UCSD-AML1 (cell line): ENCODE measurements around the gene P2RX4.
"Not testable (repeated sequence)": the region's sequence is repeated elsewhere in the genome, so short reads cannot be mapped to it uniquely, and the experiment has no call there.

Experiments
- DNase-seq: peaks from one replicate; lab custom pipeline; 2025; ENCODE audit not compliant: unreplicated experiment; lab: John Stamatoyannopoulos, UW

The P2RX4 gene, protein sequence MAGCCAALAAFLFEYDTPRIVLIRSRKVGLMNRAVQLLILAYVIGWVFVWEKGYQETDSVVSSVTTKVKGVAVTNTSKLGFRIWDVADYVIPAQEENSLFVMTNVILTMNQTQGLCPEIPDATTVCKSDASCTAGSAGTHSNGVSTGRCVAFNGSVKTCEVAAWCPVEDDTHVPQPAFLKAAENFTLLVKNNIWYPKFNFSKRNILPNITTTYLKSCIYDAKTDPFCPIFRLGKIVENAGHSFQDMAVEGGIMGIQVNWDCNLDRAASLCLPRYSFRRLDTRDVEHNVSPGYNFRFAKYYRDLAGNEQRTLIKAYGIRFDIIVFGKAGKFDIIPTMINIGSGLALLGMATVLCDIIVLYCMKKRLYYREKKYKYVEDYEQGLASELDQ

DNA sequence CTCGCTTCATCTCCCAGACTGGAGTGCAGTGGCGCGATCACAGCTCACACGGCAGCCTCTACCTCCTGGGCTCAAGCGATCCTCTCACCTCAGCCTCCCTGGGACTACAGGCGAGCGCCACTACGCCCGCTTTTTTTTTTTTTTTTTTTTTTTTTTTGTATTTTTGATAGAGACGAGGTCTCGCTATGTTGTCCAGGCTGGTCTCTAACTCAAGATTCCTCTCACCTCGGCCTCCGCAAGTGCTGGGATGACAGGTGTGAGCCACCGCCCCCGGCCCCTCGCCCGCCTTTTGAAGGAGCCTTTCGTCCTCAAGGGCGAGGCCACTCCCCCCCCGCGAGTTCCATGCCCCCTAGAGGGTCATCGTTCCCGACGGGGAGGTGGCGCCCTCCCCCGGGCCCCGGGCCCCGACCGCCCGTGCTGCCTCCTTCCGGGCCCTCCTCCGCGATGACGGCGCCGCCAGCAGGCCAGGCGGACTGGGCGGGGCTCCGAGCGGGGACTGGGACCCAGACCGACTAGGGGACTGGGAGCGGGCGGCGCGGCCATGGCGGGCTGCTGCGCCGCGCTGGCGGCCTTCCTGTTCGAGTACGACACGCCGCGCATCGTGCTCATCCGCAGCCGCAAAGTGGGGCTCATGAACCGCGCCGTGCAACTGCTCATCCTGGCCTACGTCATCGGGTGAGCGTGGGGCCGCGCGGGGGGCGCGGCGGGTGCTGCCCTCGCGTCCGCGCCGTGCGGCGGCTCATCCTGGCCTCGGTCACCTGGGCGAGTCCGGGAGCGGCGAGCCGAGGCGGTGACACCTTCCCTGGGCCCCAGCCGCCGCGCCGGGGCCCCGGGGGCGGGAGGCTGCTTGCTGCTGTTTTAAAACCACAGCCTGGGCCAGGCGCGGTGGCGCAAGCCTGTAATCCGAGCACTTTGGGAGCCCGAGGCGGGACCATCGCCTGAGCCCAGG lies at the start of gene P2RX4:
TSS of gene P2RX4 (plus strand) at position 506 of the 949 bp plus-strand sequence. CDS start at position 542, 36 bp downstream.
- DNase-seq = peak; percentile 91

DNA sequence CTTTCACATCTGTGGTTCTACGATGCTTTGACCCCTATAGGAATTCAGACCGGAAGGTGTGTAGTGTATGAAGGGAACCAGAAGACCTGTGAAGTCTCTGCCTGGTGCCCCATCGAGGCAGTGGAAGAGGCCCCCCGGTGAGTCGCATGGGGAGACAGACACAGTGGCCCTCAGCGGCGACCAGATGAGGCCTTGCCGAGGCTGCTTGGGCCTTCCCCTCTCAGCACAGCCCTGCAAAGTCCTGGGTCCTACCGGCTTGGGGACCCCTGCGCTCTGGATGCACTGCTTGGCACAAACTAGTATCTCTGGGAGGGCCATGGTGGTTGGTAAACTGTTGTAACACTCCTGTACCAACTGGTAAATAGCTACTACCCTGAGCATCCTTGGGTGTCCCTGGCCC lies 47.5 kb upstream of the P2RX4 start:
- DNase-seq = no peak

DNA sequence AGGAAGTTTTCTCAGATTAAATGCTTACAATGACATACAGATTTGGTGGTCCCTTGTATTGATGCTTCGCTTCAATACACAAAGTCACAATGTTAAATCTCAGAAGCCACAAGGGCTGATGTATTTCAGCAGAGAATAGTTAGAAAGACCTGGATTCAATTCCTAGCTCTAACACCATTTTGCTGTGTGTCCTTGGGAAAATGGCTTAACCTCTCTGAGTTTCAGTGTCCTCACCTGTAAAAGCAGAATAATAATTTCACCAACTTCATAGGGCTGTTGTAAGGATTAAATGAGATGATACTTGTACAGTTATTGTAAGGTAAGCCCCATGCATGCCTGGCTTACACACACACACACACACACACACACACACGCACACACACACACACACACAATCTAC lies 46.9 kb upstream of the P2RX4 start:
- no peak for DNase-seq

DNA sequence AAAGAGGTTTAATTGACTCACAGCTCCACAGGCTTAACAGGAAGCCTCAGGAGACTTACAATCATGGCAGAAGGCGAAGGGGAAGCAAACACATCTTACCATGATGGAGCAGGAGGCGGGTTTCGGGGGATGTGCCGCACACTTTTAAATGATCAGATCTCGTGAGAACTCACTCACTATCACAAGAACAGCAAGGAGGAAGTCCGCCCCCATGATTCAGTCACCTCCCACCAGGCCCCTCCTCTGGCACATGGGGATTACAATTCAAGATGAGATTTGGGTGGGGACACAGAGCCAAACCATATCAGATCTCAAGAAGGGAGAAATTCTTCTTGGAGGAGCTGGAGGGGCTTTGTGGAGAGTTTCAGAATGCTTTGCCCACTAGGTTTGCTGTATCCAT lies 45.1 kb upstream of the P2RX4 start:
- not testable (repeated sequence) for DNase-seq

DNA sequence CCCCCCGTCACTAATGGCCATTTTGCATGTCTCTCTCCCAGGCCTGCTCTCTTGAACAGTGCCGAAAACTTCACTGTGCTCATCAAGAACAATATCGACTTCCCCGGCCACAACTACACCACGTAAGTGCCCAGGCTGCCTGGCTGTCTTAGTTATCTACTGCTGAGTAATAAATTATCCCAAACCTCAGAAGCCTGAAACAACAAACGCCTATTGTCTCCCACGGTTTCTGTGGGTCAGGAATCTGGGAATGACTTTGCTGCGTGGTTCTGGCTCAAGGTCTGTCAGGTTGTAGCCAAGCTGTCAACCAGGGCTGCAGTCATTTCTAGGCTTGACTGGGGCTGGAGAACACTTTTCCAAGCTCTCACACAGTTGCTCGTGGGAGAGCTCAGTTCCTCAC lies 44.6 kb upstream of the P2RX4 start:
- DNase-seq = no peak

DNA sequence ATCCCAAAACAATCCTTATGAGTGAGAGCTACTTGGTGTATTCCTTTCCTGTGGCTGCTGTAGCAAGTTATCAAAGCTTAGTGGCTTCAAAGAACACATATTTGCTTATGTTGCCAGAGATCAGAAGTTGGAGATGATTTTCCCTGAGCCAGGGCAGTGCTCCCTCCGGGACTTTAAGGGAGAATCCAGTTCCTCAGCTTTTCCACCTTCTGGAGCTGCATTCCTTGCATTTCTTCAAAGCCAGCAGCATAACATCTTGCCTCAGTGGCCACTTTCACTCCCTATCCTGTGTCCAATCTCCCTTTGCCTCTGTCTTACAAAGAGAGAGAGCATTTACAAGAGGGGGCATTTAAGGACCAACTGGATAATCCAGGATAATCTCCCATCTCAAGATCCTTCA lies 43.6 kb upstream of the P2RX4 start:
- no peak for DNase-seq

DNA sequence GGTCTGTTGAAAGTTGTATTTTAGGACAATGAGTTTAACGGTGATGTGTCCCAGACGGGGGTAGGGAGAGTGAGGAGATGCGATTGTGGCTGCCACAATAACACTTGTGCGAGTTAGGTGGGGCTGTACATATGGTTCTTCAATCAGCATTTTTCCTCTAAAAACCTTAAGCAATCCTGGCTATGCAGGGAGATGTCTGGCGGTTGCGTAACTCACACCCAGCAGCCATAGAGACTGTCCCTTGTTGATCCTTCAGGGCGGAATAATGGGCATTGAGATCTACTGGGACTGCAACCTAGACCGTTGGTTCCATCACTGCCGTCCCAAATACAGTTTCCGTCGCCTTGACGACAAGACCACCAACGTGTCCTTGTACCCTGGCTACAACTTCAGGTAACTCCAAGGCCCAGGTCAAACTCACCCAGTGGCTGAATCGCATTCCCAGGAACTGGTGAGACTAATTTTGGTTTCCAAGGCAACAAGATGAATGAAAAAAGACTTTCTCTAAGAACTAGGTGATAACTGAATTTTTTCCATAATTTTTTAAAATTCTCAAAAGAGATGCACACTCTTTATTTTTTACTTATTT lies 42.6 kb upstream of the P2RX4 start:
- no peak for DNase-seq

DNA sequence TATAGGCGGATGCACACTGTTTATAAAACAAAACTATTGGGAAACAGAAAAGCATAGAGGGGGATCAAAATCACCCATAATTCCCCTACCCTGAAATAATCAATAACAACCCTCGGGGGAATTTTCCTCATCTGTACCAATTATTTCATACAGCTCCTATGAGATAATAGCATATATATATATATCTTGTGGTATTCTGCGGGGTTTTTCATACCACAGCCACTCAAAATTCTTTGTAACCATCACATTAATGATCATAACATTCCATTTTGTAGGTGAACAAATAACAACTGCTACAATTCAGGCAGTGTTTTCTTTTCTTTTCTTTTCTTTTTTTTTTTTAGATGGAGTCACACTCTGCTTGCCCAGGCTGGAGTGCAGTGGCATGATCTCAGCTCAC lies 42.0 kb upstream of the P2RX4 start:
- DNase-seq = no peak

DNA sequence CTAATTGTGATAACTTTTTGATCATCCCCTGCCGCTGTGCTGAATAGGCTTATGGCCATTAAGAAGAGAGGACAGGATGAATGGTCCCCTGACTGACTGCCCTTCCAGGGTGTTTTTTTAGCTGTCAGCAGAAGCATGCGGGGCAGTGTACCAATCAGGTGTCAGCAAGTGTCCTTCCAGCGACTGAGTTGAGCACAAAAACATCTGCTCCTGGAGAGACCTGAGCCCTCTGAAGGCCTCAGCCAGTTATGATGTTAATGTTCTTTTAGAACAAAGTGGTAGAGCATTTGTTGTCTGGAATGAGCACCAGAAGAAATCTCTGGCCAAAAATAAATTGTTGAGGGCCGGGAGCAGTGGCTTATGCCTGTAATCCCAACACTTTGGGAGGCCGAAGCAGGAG lies 39.8 kb upstream of the P2RX4 start:
- DNase-seq = no peak

DNA sequence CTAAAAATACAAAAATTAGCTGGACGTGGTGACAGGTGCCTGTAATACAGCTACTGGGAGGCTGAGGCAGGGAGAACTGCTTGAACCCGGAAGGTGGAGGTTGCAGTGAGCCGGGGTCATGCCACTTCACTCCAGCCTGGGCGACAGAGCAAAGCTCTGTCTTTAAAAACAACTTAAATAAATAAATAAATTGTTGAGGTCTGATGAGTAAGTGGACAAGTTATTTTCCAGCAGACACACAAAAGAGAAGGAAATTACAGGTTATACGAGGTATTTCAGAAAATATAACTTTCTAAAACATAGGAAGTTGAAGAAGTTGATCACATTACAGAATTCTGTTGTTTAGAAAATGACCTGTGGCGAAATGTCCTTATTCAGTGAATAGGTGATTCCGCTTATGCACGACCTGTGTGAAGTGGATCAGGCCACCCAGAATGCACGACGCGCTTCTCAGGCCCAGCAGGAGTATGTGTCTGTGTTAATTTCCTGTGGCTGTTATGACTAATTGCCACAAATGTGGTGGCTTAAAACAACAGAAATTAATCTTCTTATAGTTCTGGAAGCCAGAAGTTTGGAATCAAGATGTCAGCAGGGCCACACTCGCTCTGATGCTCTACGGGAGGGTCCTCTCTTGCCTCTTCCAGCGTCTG lies 39.2 kb upstream of the P2RX4 start:
- peak; percentile 23 for DNase-seq

DNA sequence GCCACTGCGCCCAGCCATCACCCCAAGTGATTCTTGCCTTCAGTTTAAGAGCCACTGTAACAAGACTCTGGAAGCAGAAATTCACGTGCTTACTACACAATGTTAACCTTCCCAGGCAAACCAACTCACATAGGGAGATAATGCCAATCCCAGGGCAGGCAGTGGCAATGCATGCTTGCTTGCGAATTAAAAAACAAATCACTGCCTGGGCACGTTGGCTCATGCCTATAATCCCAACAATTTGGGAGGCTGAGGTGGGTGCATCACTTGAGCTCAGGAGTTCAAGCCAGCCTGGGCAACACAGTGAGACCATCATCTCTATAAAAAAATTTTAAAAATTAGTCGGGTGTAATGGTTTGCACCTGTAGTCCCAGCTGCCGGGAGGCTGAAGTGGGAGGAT lies 37.8 kb upstream of the P2RX4 start:
- DNase-seq = no peak

DNA sequence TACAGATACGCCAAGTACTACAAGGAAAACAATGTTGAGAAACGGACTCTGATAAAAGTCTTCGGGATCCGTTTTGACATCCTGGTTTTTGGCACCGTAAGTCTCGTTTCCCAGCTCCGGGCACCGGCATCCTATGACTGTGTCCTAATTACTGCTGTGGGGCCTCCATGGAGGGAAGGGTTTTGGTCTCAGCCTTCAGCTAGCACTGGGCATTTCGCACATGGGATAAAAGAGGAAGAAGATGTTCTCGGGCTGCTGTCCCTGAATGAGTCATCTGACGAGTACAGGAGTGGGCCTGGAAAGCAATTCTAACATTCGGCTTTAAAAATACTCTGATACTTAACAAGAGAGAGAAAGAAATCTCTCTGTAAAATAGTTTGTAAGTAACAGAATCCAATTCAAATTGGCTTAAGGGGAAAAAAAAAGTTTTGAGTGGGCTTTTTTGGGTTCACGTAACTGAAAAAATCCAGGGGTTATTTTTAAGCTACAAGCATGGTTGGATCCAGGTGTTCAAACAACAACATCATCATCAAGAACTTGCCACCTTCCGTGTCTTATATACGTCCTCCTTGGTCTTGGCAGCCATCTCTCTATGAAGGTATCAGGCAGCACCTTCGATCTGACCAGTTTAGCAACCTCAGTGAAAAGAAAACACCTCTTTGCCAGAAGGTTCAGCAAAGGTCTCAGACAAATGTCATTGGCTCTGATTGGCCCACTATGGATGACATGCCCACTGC lies 34.4 kb upstream of the P2RX4 start:
- DNase-seq = no peak

DNA sequence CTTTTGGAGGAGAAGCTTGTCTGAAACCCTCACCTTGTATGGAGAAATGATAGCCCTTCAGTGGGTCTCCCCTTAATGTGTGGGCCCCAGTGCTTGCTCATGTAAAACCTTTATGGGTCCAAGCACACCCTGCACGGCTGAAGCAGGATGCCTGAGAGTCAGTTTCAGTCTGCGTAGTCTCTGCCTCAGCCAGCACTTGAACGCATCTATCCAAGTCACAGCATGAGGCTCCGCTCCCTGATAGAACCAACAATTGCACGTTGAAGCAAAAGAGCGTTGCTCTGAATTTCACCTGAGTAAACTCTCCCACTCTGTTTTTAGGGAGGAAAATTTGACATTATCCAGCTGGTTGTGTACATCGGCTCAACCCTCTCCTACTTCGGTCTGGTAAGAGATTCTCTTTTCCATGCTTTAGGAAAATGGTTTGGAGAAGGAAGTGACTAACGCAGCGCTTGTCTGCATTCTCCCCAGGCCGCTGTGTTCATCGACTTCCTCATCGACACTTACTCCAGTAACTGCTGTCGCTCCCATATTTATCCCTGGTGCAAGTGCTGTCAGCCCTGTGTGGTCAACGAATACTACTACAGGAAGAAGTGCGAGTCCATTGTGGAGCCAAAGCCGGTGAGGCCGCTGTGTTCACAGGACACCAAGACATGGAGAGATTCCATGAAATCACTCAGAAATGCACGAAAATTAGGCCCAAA lies 33.0 kb upstream of the P2RX4 start:
- DNase-seq = no peak

DNA sequence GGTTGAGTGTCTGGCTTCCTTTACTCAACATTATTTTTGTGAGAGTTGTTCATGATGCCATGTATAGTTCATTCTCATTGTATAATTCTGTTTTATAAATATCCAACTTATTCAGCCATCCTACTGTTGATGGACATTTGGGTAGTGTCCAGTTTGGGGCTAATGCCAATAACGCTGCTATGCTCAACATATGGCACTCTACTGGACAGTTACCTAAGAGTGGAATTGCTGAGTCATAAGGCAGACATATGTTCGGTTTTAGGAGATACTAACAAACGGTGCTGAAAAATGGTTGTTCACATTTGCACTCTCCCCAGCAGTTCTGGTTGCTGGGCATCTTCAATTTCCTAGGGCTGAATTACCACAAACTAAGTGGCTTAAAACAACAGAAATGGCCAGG lies 28.7 kb upstream of the P2RX4 start:
- DNase-seq = no peak

DNA sequence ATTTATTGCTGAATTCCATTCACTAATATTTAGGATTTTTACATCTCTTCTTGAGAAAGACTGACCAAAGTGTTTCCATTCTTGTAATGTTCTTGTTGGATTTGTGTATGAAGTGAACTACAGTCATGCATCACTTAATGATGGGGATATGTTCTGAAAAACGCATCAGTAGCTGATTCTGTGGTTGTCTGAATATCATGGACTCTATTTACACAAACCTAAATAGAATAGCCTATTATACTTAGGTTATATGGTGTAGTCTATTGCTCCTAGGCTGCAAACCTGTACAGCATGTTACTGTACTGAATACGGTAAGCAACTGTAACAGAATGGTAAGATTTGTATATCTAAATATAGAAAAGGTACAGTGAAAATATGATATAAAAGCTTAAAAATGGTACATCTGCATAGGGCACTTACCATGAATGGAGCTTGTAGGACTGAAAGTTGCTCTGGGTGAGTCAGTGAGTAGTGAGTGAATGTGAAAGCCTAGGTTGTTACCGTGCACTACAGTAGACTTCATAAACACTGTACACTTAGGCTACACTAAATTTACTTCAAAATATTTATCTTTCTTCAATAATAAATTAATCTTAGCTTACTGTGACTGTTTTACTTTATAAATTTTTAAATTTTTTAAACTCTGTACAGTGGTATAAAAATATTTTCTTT lies 27.6 kb upstream of the P2RX4 start:
- no peak for DNase-seq

DNA sequence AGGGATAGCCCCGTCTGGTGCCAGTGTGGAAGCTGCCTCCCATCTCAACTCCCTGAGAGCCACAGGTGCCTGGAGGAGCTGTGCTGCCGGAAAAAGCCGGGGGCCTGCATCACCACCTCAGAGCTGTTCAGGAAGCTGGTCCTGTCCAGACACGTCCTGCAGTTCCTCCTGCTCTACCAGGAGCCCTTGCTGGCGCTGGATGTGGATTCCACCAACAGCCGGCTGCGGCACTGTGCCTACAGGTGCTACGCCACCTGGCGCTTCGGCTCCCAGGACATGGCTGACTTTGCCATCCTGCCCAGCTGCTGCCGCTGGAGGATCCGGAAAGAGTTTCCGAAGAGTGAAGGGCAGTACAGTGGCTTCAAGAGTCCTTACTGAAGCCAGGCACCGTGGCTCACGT lies 25.5 kb upstream of the P2RX4 start:
- DNase-seq = peak; percentile 43

DNA sequence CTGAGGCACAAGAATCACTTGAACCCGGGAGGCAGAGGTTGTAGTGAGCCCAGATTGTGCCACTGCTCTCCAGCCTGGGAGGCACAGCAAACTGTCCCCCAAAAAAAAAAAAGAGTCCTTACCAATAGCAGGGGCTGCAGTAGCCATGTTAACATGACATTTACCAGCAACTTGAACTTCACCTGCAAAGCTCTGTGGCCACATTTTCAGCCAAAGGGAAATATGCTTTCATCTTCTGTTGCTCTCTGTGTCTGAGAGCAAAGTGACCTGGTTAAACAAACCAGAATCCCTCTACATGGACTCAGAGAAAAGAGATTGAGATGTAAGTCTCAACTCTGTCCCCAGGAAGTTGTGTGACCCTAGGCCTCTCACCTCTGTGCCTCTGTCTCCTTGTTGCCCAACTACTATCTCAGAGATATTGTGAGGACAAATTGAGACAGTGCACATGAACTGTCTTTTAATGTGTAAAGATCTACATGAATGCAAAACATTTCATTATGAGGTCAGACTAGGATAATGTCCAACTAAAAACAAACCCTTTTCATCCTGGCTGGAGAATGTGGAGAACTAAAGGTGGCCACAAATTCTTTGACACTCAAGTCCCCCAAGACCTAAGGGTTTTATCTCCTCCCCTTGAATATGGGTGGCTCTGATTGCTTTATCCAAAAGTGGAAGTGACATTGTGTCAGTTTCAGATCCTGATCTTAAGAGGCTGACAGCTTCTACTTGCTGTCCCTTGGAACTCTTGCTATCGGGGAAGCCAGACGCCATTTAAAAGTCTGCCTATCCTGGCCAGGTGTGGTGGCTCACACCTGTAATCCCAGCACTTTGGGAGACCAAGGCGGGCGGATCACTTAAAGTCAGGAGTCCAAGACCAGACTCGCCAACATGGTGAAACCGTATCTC lies 24.7 kb upstream of the P2RX4 start:
- DNase-seq = no peak

DNA sequence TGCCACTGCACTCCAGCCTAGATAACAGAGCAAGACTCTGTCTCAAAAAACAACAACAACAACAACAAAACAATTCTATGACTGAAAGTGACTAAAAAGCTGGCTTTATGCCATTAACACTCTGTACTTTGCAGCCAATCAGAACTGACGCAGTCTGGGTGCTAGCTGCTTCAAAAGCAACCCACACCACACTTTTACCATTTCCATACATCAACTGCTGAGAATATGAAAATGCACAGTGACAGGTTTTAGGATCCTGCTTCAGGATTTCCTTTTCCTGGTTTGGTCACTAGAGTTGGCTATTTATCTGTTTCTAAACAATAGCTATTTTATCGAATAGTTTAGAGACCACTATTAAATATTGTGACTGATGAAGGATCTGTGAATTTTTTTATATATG lies 23.1 kb upstream of the P2RX4 start:
- no peak for DNase-seq
